ENCODE results near the gene AKR7A3.

DNA sequence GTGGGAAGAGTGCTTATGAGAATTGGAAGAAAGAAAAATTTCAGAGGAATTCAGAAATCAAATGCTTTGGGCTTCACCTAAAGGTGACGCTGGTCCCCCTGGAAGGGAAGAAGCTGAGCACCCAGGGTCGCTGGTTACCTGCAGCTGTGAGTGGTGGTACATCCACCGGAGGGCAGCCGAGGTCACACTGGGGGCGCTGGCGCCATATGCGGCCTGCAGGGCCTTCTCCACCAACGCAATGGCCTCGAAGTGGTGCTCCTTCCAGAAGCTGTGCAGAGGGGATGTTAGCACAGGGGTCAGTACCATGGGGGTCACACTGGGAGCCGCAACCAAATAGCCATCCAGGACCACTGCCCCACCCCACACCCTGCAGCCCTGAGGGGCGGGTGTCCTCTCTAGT lies 17.3 kb upstream of the AKR7A3 start:
- TF ChIP-seq, protein P1, sequence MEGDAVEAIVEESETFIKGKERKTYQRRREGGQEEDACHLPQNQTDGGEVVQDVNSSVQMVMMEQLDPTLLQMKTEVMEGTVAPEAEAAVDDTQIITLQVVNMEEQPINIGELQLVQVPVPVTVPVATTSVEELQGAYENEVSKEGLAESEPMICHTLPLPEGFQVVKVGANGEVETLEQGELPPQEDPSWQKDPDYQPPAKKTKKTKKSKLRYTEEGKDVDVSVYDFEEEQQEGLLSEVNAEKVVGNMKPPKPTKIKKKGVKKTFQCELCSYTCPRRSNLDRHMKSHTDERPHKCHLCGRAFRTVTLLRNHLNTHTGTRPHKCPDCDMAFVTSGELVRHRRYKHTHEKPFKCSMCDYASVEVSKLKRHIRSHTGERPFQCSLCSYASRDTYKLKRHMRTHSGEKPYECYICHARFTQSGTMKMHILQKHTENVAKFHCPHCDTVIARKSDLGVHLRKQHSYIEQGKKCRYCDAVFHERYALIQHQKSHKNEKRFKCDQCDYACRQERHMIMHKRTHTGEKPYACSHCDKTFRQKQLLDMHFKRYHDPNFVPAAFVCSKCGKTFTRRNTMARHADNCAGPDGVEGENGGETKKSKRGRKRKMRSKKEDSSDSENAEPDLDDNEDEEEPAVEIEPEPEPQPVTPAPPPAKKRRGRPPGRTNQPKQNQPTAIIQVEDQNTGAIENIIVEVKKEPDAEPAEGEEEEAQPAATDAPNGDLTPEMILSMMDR (IDR thresholded peaks at IDR 0.05; ENCODE audit: insufficient read depth, low read depth, low read length): no peak
- no peak for TF ChIP-seq EZH2 (IDR thresholded peaks at IDR 0.05; ENCODE audit: insufficient read depth, low read length)

Data from astrocyte (in vitro differentiated cells and primary cell).